HEK293 (cell line): Measurements from ENCODE around the gene EMCN.

Source experiments
- CTCF ChIP-seq: fragments of 450-650 bp; formaldehyde crosslinking; IDR thresholded peaks from 2 replicates; pipeline ENCODE4 v1.5.1; 2016; ENCODE audit warnings: missing biosample characterization, missing genetic modification characterization
- ZBTB10 ChIP-seq: fragments of 450-650 bp; formaldehyde crosslinking; IDR thresholded peaks from 2 replicates; pipeline ENCODE4 v1.5.1; 2016; ENCODE audit warnings: missing biosample characterization, missing genetic modification characterization
- ZNF621 ChIP-seq: fragments of 450-650 bp; formaldehyde crosslinking; IDR thresholded peaks from 2 replicates; pipeline ENCODE4 v1.5.1; 2017; ENCODE audit warnings: missing biosample characterization, missing genetic modification characterization
- ZSCAN18 ChIP-seq: fragments of 450-650 bp; formaldehyde crosslinking; IDR thresholded peaks from 2 replicates; pipeline ENCODE4 v1.5.1; 2016; ENCODE audit warnings: missing biosample characterization, missing genetic modification characterization

GRCh38 chr4:100430451-100430850 is 87.4 kb downstream of the EMCN start:
- TF ChIP-seq CTCF (tag by site-specific recombination) (no peak), ZSCAN18 (tag by site-specific recombination) (no peak), ZNF621 (tag by site-specific recombination) (no peak), ZBTB10 (tag by site-specific recombination) (no peak)
